Glomerular visceral epithelial cell (primary cell): ENCODE results near the gene NBEA.
"Not testable (repeated sequence)": the region's sequence is repeated elsewhere in the genome, so short reads cannot be mapped to it uniquely, and the experiment has no call there.

Source experiments
- DNase-seq: peaks from one replicate; pipeline ENCODE4 v3.0.0-alpha.2; 2016; ENCODE audit errors: extremely low spot score

Gene NBEA

GRCh38 chr13:34941835-34942731 lies at the start of gene NBEA:
Gene NBEA, plus strand, starts transcription at chr13:34942270. Its CDS starts 551 bp downstream, at chr13:34942821.
- peak; percentile 82 for DNase-seq

GRCh38 chr13:34894756-34895155 lies 47.3 kb upstream of the NBEA start:
- no peak for DNase-seq

- DNase-seq = no peak
These were observed 44.9 kb upstream of the NBEA start for GRCh38 chr13:34897220-34897619.

- no peak for DNase-seq
These were observed 42.2 kb upstream of the NBEA start for GRCh38 chr13:34899888-34900287.

GRCh38 chr13:34900288-34900739 lies 41.8 kb upstream of the NBEA start:
- DNase-seq = no peak

- DNase-seq = no peak
These were observed 40.5 kb upstream of the NBEA start for GRCh38 chr13:34901572-34901971.

- DNase-seq = no peak
These were observed 30.9 kb upstream of the NBEA start for GRCh38 chr13:34911159-34911558.

GRCh38 chr13:34913040-34913439 lies 29.0 kb upstream of the NBEA start:
- peak; percentile 14 for DNase-seq

- no peak for DNase-seq
These were observed 27.7 kb upstream of the NBEA start for GRCh38 chr13:34914416-34914815.

- DNase-seq = peak; percentile 12
These were observed 15.6 kb upstream of the NBEA start for GRCh38 chr13:34926508-34926907.

- DNase-seq = not testable (repeated sequence)
These were observed 13.4 kb upstream of the NBEA start for GRCh38 chr13:34928676-34929075.

GRCh38 chr13:34931572-34931971 lies 10.5 kb upstream of the NBEA start:
- no peak for DNase-seq

- no peak for DNase-seq
These were observed 8.7 kb upstream of the NBEA start for GRCh38 chr13:34933349-34933748.

- DNase-seq = no peak
These were observed 8.3 kb upstream of the NBEA start for GRCh38 chr13:34933786-34934185.

GRCh38 chr13:34935841-34936240 lies 6.2 kb upstream of the NBEA start:
- no peak for DNase-seq

- DNase-seq = no peak
These were observed 2.3 kb upstream of the NBEA start for GRCh38 chr13:34939771-34940170.

- no peak for DNase-seq
These were observed 635 bp upstream of the NBEA start for GRCh38 chr13:34941436-34941834.

GRCh38 chr13:34942732-34943435 lies 814 bp downstream of the NBEA start:
- peak; percentile 27 for DNase-seq

GRCh38 chr13:34943436-34944273 lies 1.6 kb downstream of the NBEA start:
- DNase-seq = no peak

GRCh38 chr13:34944274-34944634 lies 2.2 kb downstream of the NBEA start:
- no peak for DNase-seq

GRCh38 chr13:34944751-34945150 lies 2.7 kb downstream of the NBEA start:
- no peak for DNase-seq

- DNase-seq = no peak
These were observed 9.5 kb downstream of the NBEA start for GRCh38 chr13:34951528-34951927.
